ENCODE results near the gene CCM2L. TPM values are rescaled to one million over a fixed set of nuclear protein-coding genes. Genes with fewer than 3 reads are reported as not detected.

The CCM2L gene
- polyA plus RNA-seq, 1 donor (not counting 4 experiments of a cell fraction or from before 2014, with no cell fraction given), result not detected

- no peaks in the 10 kb centered on the region for H3K36me3 ChIP-seq (ENCODE audit: control insufficient read depth in 2 of 2, extremely low read depth in 1 of 2, insufficient read depth in 2 of 2, low read length in 2 of 2)
- FAIRE-seq (no peak), DNase-seq (ENCODE audit: low read depth, low spot score) (no peak)
- H3K9me3 ChIP-seq (ENCODE audit: control insufficient read depth, low read depth, low read length), result no peaks in the 10 kb centered on the region
- H2AFZ ChIP-seq (ENCODE audit: control insufficient read depth, low read length), result no peak overlapping the region
- H3K4me1 ChIP-seq (ENCODE audit: control insufficient read depth, extremely low read depth, insufficient read depth, low read length), result peaks cover 3% of the 10 kb centered on the region
- dilution Hi-C loops (cut with MboI; ENCODE audit: extremely low pct_ligation_motif_present, low sequenced_read_pairs), result no loop called here
- H3K4me2 ChIP-seq (ENCODE audit: control insufficient read depth, extremely low read depth, insufficient read depth, low read depth, low read length), result no peak overlapping the region
- no peaks in the 10 kb centered on the region for H4K20me1 ChIP-seq (ENCODE audit: control insufficient read depth, extremely low read depth, insufficient read depth, low read length)
- no peaks in the 10 kb centered on the region for H3K79me2 ChIP-seq (ENCODE audit: control insufficient read depth, insufficient read depth, low read length)
- H3K27ac ChIP-seq (ENCODE audit: control insufficient read depth, insufficient read depth, low read length), result no peak overlapping the region
- H3K4me3 ChIP-seq (ENCODE audit: control insufficient read depth in 2 of 3, extremely low read depth in 1 of 3, insufficient read depth in 2 of 3, low read depth in 1 of 3, low read length in 3 of 3), result no peak overlapping the region
- H3K9ac ChIP-seq (ENCODE audit: control insufficient read depth, extremely low read depth, insufficient read depth, low read length), result no peak overlapping the region
- TF ChIP-seq EZH2 (IDR thresholded peaks at IDR 0.05; ENCODE audit: low read length), result no peak
- H3K27me3 ChIP-seq (ENCODE audit: control insufficient read depth, extremely low read depth, insufficient read depth, low read length), result peaks cover 26% of the 10 kb centered on the region
- no peaks in the 10 kb centered on the region for H3K9me1 ChIP-seq (ENCODE audit: control insufficient read depth, extremely low read depth, insufficient read depth, low read length)
These were observed 27.7 kb downstream of the CCM2L start for GRCh38 chr20:32037929-32038328.

DNA sequence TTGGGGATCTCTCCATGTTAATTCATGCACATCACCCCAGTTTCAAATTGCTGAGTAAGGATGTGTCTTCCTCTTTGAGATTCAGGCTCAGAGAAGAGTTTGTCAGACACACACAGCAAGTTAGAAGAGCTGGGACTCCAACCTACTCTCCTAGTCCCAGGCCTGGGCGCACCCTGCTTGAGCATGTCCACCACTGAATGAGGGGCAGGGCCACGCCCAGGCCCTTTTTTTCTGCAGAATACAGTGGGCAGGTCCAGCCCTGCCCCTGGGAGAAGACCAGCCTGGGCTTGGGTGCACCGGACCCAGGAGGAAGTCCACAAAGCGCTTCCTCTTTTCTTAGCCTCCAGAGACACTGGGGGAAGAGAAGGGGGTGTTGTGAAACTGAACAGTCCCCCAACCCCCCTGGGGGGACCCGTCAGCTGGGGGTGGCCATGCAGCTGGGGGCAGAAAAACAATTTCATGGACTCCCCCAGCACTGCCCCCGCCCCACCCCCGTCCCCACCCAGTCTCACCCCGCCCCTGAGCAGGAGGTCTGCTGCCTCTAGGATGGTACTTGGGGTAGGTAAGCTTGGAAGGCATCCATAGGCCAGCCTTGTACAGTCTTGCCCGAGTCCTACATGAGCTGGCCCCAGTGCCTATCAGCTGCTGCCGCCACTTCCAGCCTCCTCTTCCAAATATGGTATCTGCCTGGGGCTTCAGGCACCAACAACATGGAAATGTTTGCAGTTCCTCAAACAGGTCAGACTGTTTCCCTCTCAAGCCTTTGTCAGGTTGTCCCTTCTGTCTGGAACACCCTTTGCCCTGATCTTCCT is 30.1 kb downstream of the CCM2L start:
- FAIRE-seq (peak; percentile 51), DNase-seq (ENCODE audit: low read depth, low spot score) (no peak)
- Histone ChIP-seq H3K4me1 (ENCODE audit: control insufficient read depth, extremely low read depth, insufficient read depth, low read length) (peaks cover 3% of the 10 kb centered on the region), H3K9me3 (ENCODE audit: control insufficient read depth, low read depth, low read length) (no peaks in the 10 kb centered on the region), H4K20me1 (ENCODE audit: control insufficient read depth, extremely low read depth, insufficient read depth, low read length) (no peaks in the 10 kb centered on the region), H2AFZ (ENCODE audit: control insufficient read depth, low read length) (no peak overlapping the region), H3K4me3 (ENCODE audit: control insufficient read depth in 2 of 3, extremely low read depth in 1 of 3, insufficient read depth in 2 of 3, low read depth in 1 of 3, low read length in 3 of 3) (no peak overlapping the region), H3K4me2 (ENCODE audit: control insufficient read depth, extremely low read depth, insufficient read depth, low read depth, low read length) (peak overlapping the region; percentile 13), H3K79me2 (ENCODE audit: control insufficient read depth, insufficient read depth, low read length) (no peaks in the 10 kb centered on the region), H3K27ac (ENCODE audit: control insufficient read depth, insufficient read depth, low read length) (no peak overlapping the region), H3K27me3 (ENCODE audit: control insufficient read depth, extremely low read depth, insufficient read depth, low read length) (peaks cover 7% of the 10 kb centered on the region), H3K9ac (ENCODE audit: control insufficient read depth, extremely low read depth, insufficient read depth, low read length) (no peak overlapping the region), H3K9me1 (ENCODE audit: control insufficient read depth, extremely low read depth, insufficient read depth, low read length) (no peaks in the 10 kb centered on the region), H3K36me3 (ENCODE audit: control insufficient read depth in 2 of 2, extremely low read depth in 1 of 2, insufficient read depth in 2 of 2, low read length in 2 of 2) (no peaks in the 10 kb centered on the region)
- TF ChIP-seq, protein P1, sequence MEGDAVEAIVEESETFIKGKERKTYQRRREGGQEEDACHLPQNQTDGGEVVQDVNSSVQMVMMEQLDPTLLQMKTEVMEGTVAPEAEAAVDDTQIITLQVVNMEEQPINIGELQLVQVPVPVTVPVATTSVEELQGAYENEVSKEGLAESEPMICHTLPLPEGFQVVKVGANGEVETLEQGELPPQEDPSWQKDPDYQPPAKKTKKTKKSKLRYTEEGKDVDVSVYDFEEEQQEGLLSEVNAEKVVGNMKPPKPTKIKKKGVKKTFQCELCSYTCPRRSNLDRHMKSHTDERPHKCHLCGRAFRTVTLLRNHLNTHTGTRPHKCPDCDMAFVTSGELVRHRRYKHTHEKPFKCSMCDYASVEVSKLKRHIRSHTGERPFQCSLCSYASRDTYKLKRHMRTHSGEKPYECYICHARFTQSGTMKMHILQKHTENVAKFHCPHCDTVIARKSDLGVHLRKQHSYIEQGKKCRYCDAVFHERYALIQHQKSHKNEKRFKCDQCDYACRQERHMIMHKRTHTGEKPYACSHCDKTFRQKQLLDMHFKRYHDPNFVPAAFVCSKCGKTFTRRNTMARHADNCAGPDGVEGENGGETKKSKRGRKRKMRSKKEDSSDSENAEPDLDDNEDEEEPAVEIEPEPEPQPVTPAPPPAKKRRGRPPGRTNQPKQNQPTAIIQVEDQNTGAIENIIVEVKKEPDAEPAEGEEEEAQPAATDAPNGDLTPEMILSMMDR (optimal IDR thresholded peaks at IDR 0.05 in 1 of 3, IDR thresholded peaks at IDR 0.05 in 1 of 3, conservative IDR thresholded peaks at IDR 0.05 in 1 of 3; ENCODE audit: extremely low read depth in 1 of 3, insufficient read depth in 2 of 3, low read length in 3 of 3), result no peak
- no peak for TF ChIP-seq EZH2 (IDR thresholded peaks at IDR 0.05; ENCODE audit: low read length)
- dilution Hi-C loops (cut with MboI; ENCODE audit: extremely low pct_ligation_motif_present, low sequenced_read_pairs), result no loop called here
